Mesenchymal stem cell (in vitro differentiated cells and primary cell): ENCODE measurements around the gene RNU6-1.

Experiments
- DNase-seq: peaks from one replicate; pipeline ENCODE4 v3.0.0-alpha.2; 2013
- H2AFZ ChIP-seq: one replicate; pipeline ENCODE4 v1.6.1; 2013; ENCODE audit warnings: low read depth, mild to moderate bottlenecking, control low read depth, inconsistent platforms, low read length, moderate library complexity
- H2AK5ac ChIP-seq: 2 replicates; pipeline ENCODE4 v1.6.1; 2013; ENCODE audit warnings: low read length, moderate library complexity, mild to moderate bottlenecking, inconsistent platforms; ENCODE audit not compliant: severe bottlenecking
- H2BK120ac ChIP-seq: one replicate; pipeline ENCODE4 v1.6.1; 2013; ENCODE audit warnings: low read depth, mild to moderate bottlenecking, inconsistent platforms, low read length, moderate library complexity
- H2BK12ac ChIP-seq, 2 experiments: one replicate each; pipeline ENCODE4 v1.6.1; 2013; ENCODE audit warnings: inconsistent platforms in 2 of 2, low read length in 2 of 2, mild to moderate bottlenecking in 2 of 2, moderate library complexity in 2 of 2, control low read depth in 1 of 2
- H2BK15ac ChIP-seq: one replicate; pipeline ENCODE4 v1.6.1; 2013; ENCODE audit warnings: mild to moderate bottlenecking, low read depth, inconsistent platforms; ENCODE audit not compliant: poor library complexity, severe bottlenecking
- H2BK5ac ChIP-seq: 2 replicates; pipeline ENCODE4 v1.6.1; 2013; ENCODE audit warnings: low read depth, mild to moderate bottlenecking, low read length, control low read depth, inconsistent platforms; ENCODE audit not compliant: poor library complexity, severe bottlenecking
- H3K14ac ChIP-seq, 2 experiments: one replicate each; pipeline ENCODE4 v1.6.1; 2013; ENCODE audit warnings: inconsistent platforms in 2 of 2, low read length in 2 of 2, control low read depth in 1 of 2, mild to moderate bottlenecking in 1 of 2, moderate library complexity in 1 of 2
- H3K18ac ChIP-seq, 2 experiments: one replicate each; pipeline ENCODE4 v1.6.1; 2013; ENCODE audit warnings: inconsistent platforms in 2 of 2, low read length in 2 of 2, control low read depth in 1 of 2, low read depth in 1 of 2, mild to moderate bottlenecking in 1 of 2
- H3K23ac ChIP-seq, 2 experiments: one replicate each; pipeline ENCODE4 v1.6.1; 2013; ENCODE audit warnings: inconsistent platforms in 2 of 2, low read length in 2 of 2, mild to moderate bottlenecking in 2 of 2, moderate library complexity in 2 of 2, control low read depth in 1 of 2
- H3K27ac ChIP-seq: 2 replicates; pipeline ENCODE4 v1.5.1; 2013; ENCODE audit warnings: mild to moderate bottlenecking, moderate library complexity, low read length, control low read depth, inconsistent platforms; ENCODE audit not compliant: poor library complexity, severe bottlenecking
- H3K27me3 ChIP-seq, 2 experiments: 2 replicates each; pipeline versions ENCODE4 v1.6.1 to v1.7.0; 2013; ENCODE audit warnings: low read length in 2 of 2, mild to moderate bottlenecking in 2 of 2, moderate library complexity in 2 of 2, control low read depth in 1 of 2, inconsistent platforms in 1 of 2; ENCODE audit not compliant: control insufficient read depth in 1 of 2, insufficient read depth in 1 of 2
- H3K36me3 ChIP-seq, 2 experiments: 2 replicates each; pipeline versions ENCODE4 v1.6.1 to v1.7.0; 2013; ENCODE audit warnings: low read length in 2 of 2, control low read depth in 1 of 2, inconsistent platforms in 1 of 2, low read depth in 1 of 2, mild to moderate bottlenecking in 1 of 2; ENCODE audit not compliant: insufficient read depth in 2 of 2, control insufficient read depth in 1 of 2
- H3K4ac ChIP-seq, 2 experiments: one replicate each; pipeline ENCODE4 v1.6.1; 2013; ENCODE audit warnings: inconsistent platforms in 2 of 2, low read length in 2 of 2, mild to moderate bottlenecking in 2 of 2, moderate library complexity in 2 of 2, control low read depth in 1 of 2, low read depth in 1 of 2
- H3K4me1 ChIP-seq: 2 replicates; pipeline ENCODE4 v1.6.1; 2013; ENCODE audit warnings: low read depth, low read length, control low read depth; ENCODE audit not compliant: control insufficient read depth, insufficient read depth
- H3K4me2 ChIP-seq: 2 replicates; pipeline ENCODE4 v1.6.1; 2013; ENCODE audit warnings: low read length, mild to moderate bottlenecking, inconsistent platforms; ENCODE audit not compliant: poor library complexity, severe bottlenecking
- H3K4me3 ChIP-seq, 2 experiments: 2 replicates each; pipeline versions ENCODE4 v1.5.1 to v1.7.0; 2013; ENCODE audit warnings: low read length in 2 of 2, mild to moderate bottlenecking in 2 of 2, control low read depth in 1 of 2, low read depth in 1 of 2; ENCODE audit not compliant: insufficient read depth in 1 of 2
- H3K79me1 ChIP-seq: replicated peaks from 2 replicates; pipeline ENCODE4 v1.6.1; 2013; ENCODE audit warnings: mild to moderate bottlenecking, control low read depth, low read length, inconsistent platforms; ENCODE audit not compliant: poor library complexity, severe bottlenecking
- H3K9ac ChIP-seq: 2 replicates; pipeline ENCODE4 v1.7.0; 2013; ENCODE audit warnings: mild to moderate bottlenecking, low read length, moderate library complexity
- H3K9me3 ChIP-seq: 2 replicates; pipeline ENCODE4 v1.7.0; 2013; ENCODE audit warnings: mild to moderate bottlenecking, low read length; ENCODE audit not compliant: control insufficient read depth
- H4K8ac ChIP-seq: one replicate; pipeline ENCODE4 v1.6.1; 2013; ENCODE audit warnings: inconsistent platforms, mild to moderate bottlenecking, low read length, moderate library complexity
- H4K91ac ChIP-seq: one replicate; pipeline ENCODE4 v1.6.1; 2013; ENCODE audit warnings: mild to moderate bottlenecking, low read length, inconsistent platforms
- WGBS: methylation state at CpG from one replicate; pipeline ENCODE4 v1.1.7; 2013; ENCODE audit warnings: mixed read lengths; 5-methylcytosine and 5-hydroxymethylcytosine counted together

RNU6-1 gene

DNA sequence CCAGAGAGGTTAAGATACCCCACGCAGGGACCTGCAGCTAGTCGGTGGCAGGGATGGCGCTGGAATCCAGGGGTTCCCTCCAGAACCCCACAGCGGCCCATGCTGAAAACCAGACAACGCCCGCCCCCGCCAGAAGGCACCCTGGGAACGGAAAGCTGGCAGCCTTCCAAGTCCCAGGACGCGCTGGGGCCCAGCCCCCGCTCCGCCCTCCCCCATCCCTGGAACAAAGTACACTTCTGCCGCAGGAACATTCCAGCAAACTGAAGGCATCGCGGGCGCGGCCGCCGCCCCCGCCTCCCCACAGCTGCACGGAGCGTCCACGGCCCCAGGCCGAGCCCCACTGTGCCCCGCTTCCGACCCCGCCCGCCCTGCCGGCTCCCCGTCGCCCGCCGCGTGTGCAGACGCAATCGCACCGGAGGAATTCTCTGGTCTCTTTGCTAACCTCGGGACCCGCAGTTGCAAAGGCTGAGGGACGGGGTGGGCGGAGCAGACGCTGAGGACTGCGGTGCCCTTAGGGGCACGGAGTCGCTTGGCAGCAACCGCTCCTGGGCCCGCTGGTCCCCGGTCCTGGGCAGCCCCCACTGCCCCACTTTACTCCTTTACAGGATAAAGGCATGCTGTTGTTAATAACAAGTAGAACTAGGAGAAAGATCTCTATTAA, 44.8 kb upstream of the RNU6-1 start:
- Histone ChIP-seq H3K9me3 (no peaks in the 10 kb centered on the region), H2BK15ac (no peak overlapping the region), H3K36me3 (no peaks in the 10 kb centered on the region), H3K27me3 (peaks cover 0 to 24% of the 10 kb centered on the region in 2 experiments), H2AK5ac (no peak overlapping the region), H3K18ac (peak overlapping the region; percentile 52 to 97), H3K4me1 (peaks cover 3% of the 10 kb centered on the region), H3K4me2 (peak overlapping the region; percentile 51), H2AFZ (no peak overlapping the region), H4K8ac (peak overlapping the region; percentile 85), H4K91ac (peak overlapping the region; percentile 81), H3K23ac (no peak overlapping the region), H3K27ac (peak overlapping the region; percentile 46), H3K4ac (peak overlapping the region; percentile 9 to 60), H2BK12ac (peak overlapping the region; percentile 45 to 75), H3K14ac (peak overlapping the region in 1 of 2 experiments; percentile 2), H3K4me3 (peak overlapping the region; percentile 50 to 80), H3K9ac (peak overlapping the region; percentile 87), H2BK5ac (no peak overlapping the region), H2BK120ac (peak overlapping the region; percentile 66), H3K79me1 (no peaks in the 10 kb centered on the region)
- DNase-seq, result peak; percentile 78
- 3% methylated on average over 37 of the region's 48 CpGs for WGBS

GRCh38 chr15:67884009-67884408, 44.2 kb upstream of the RNU6-1 start:
- no peaks in the 10 kb centered on the region for H3K9me3 ChIP-seq
- WGBS, result 75% methylated on average over 3 of the region's 6 CpGs
- H4K8ac ChIP-seq, result peak overlapping the region; percentile 10
- H3K4me1 ChIP-seq, result peaks cover 3% of the 10 kb centered on the region
- peak overlapping the region; percentile 52 to 97 for H3K18ac ChIP-seq
- H3K23ac ChIP-seq, result no peak overlapping the region
- H3K14ac ChIP-seq, result no peak overlapping the region
- H3K4me2 ChIP-seq, result peak overlapping the region; percentile 51
- H2BK15ac ChIP-seq, result no peak overlapping the region
- peaks cover 0 to 18% of the 10 kb centered on the region in 2 experiments for H3K27me3 ChIP-seq
- peak overlapping the region; percentile 62 for H2AK5ac ChIP-seq
- H3K4me3 ChIP-seq, result peak overlapping the region in 1 of 2 experiments; percentile 80
- no peak overlapping the region for H2BK5ac ChIP-seq
- peak overlapping the region; percentile 9 to 40 for H3K4ac ChIP-seq
- H2BK12ac ChIP-seq, result peak overlapping the region; percentile 15 to 75
- H4K91ac ChIP-seq, result peak overlapping the region; percentile 31
- peak overlapping the region; percentile 38 for H3K27ac ChIP-seq
- peak overlapping the region; percentile 21 for H2BK120ac ChIP-seq
- H3K36me3 ChIP-seq, result no peaks in the 10 kb centered on the region
- H3K9ac ChIP-seq, result peak overlapping the region; percentile 87
- no peak overlapping the region for H2AFZ ChIP-seq
- no peaks in the 10 kb centered on the region for H3K79me1 ChIP-seq
- DNase-seq, result no peak

DNA sequence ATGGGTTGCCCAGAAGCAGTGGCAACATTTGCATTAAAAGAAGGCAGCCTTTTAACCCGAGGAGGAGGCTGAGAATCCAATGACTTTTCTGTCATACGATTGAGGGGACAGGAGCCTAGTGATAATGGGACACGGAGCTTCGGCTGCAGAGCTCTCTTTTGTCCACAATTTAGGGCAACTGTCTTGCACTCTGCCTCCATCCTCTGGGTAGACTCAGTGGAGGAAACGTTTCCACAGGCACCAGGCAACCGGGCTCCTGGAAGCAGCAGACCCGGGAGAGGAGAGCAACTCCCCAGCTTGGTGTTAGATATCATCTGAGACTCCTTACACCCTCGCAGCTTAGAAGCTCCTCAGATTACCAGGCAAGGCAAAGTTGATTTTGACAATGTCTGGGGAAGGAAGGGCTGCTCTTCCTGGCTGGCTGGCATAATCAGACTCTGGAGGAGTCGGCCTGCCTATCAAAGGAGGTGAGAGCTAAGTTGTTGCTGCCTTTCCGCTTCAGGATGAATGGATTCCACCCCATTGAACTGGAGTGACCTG, 43.5 kb upstream of the RNU6-1 start:
- H3K18ac ChIP-seq, result peak overlapping the region; percentile 14 to 93
- no peak overlapping the region for H2BK5ac ChIP-seq
- no peak overlapping the region for H3K4me3 ChIP-seq
- H3K79me1 ChIP-seq, result no peaks in the 10 kb centered on the region
- WGBS, result 76% methylated on average over 10 of the region's 10 CpGs
- peak overlapping the region; percentile 29 for H2AFZ ChIP-seq
- no peak for DNase-seq
- peak overlapping the region in 1 of 2 experiments; percentile 14 for H3K23ac ChIP-seq
- H2AK5ac ChIP-seq, result peak overlapping the region; percentile 29
- no peaks in the 10 kb centered on the region for H3K9me3 ChIP-seq
- H3K14ac ChIP-seq, result no peak overlapping the region
- H2BK15ac ChIP-seq, result no peak overlapping the region
- no peak overlapping the region for H3K9ac ChIP-seq
- H3K27me3 ChIP-seq, result peaks cover 0 to 11% of the 10 kb centered on the region in 2 experiments
- peaks cover 3% of the 10 kb centered on the region for H3K4me1 ChIP-seq
- peak overlapping the region; percentile 66 to 90 for H3K4ac ChIP-seq
- H2BK120ac ChIP-seq, result peak overlapping the region; percentile 66
- H3K4me2 ChIP-seq, result no peak overlapping the region
- no peak overlapping the region for H3K27ac ChIP-seq
- H2BK12ac ChIP-seq, result peak overlapping the region; percentile 69 to 99
- H4K91ac ChIP-seq, result peak overlapping the region; percentile 78
- H4K8ac ChIP-seq, result peak overlapping the region; percentile 69
- H3K36me3 ChIP-seq, result no peaks in the 10 kb centered on the region

DNA sequence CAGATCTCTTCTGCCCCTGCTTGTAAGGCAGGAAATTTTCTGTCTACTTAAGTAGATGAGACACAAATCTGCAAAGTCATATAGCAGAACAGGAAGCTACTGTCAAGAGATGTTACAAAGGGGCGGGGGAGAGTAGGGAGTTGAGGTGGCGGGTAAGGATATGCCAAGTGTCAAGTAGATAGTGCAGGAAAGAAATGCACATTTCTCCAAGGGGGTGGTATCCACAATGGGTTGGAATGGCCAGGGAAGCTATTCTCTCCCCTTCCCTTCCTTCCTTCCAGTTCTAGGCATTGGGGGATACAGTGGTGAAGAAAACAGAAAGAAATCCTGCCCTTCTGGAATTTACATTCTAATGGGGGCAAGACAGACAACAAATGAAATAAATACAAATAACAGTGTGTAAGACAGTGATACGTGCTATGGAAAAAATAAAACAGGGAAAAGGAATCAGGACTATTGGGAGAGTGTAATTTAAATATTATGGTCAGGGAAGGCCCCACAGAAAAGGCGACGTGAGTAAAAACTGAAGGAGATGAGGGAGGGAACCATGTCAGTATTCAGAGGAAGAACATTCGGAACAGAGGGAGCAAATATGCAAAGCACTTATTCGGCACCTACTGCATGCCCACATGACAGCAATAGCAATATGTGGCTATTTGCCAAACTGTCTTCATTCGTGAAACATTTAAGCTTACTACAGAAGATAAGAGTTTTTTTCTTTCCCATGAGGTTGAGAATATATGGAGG, 42.8 kb upstream of the RNU6-1 start:
- H3K9ac ChIP-seq, result no peak overlapping the region
- H4K91ac ChIP-seq, result no peak overlapping the region
- no peak overlapping the region for H2BK120ac ChIP-seq
- peaks cover 0 to 5% of the 10 kb centered on the region in 2 experiments for H3K27me3 ChIP-seq
- H2BK12ac ChIP-seq, result peak overlapping the region; percentile 69 to 99
- no peak overlapping the region for H4K8ac ChIP-seq
- H3K4me1 ChIP-seq, result peaks cover 3% of the 10 kb centered on the region
- no peak overlapping the region for H3K14ac ChIP-seq
- peak overlapping the region; percentile 29 for H2AK5ac ChIP-seq
- H3K79me1 ChIP-seq, result no peaks in the 10 kb centered on the region
- DNase-seq, result peak; percentile 76
- H3K23ac ChIP-seq, result no peak overlapping the region
- H2BK15ac ChIP-seq, result no peak overlapping the region
- H3K36me3 ChIP-seq, result no peaks in the 10 kb centered on the region
- H3K9me3 ChIP-seq, result no peaks in the 10 kb centered on the region
- H3K18ac ChIP-seq, result peak overlapping the region; percentile 29 to 93
- H2AFZ ChIP-seq, result peak overlapping the region; percentile 29
- H3K4me2 ChIP-seq, result no peak overlapping the region
- no peak overlapping the region for H2BK5ac ChIP-seq
- H3K4me3 ChIP-seq, result no peak overlapping the region
- H3K27ac ChIP-seq, result no peak overlapping the region
- H3K4ac ChIP-seq, result peak overlapping the region; percentile 9 to 90
- 69% methylated on average over 8 of the region's 8 CpGs for WGBS
